Measurements from ENCODE around the gene MR1. TPM values are rescaled to one million over a fixed set of nuclear protein-coding genes. Genes with fewer than 3 reads are reported as not detected.

Gene MR1
- total and polyA plus RNA-seq, 2 of the 13 experiments (the other 11 are each of a cell fraction or from before 2014, with no cell fraction given), result 7.7 to 10.4 TPM

GRCh38 chr1:181089676-181090544 lies 56.1 kb downstream of the MR1 start (continued):
- TF ChIP-seq ZNF275 (CRISPR knock-in tag; IDR thresholded peaks at IDR 0.05; ENCODE audit: borderline replicate concordance) (no peak), ZNF891 (CRISPR knock-in tag; IDR thresholded peaks at IDR 0.05) (no peak), KDM4B (CRISPR knock-in tag; IDR thresholded peaks at IDR 0.05) (peak; percentile 89), KMT2A (CRISPR knock-in tag; IDR thresholded peaks at IDR 0.05) (peak; percentile 75), NR2F1 (CRISPR knock-in tag; IDR thresholded peaks at IDR 0.05) (no peak), MIER2 (CRISPR knock-in tag; IDR thresholded peaks at IDR 0.05) (no peak), RFX1 (IDR thresholded peaks at IDR 0.05) (no peak), KAT2B (IDR thresholded peaks at IDR 0.05; ENCODE audit: borderline replicate concordance, low read depth, low read length) (no peak), NFRKB (IDR thresholded peaks at IDR 0.05) (no peak), ZNF543 (CRISPR knock-in tag; IDR thresholded peaks at IDR 0.05) (no peak), SRY (CRISPR knock-in tag; IDR thresholded peaks at IDR 0.05) (no peak), ZBTB26 (CRISPR knock-in tag; IDR thresholded peaks at IDR 0.05; ENCODE audit: borderline replicate concordance) (peak; percentile 37; the same call in 1 of the 2 replicates), ZNF629 (CRISPR knock-in tag; conservative IDR thresholded peaks at IDR 0.05) (no peak), ZNF550 (CRISPR knock-in tag; IDR thresholded peaks at IDR 0.05; ENCODE audit: borderline replicate concordance) (no peak), YY1 (IDR thresholded peaks at IDR 0.05; ENCODE audit: insufficient read depth, insufficient replicate concordance, low read depth, low read length) (peak; percentile 35), ZFX (CRISPR knock-in tag; IDR thresholded peaks at IDR 0.05; ENCODE audit: low read depth) (peak; percentile 73), PHF5A (CRISPR knock-in tag; IDR thresholded peaks at IDR 0.05; ENCODE audit: low read depth, unreplicated experiment) (no peak), ZNF670 (CRISPR knock-in tag; IDR thresholded peaks at IDR 0.05; ENCODE audit: borderline replicate concordance) (no peak), ZNF784 (CRISPR knock-in tag; IDR thresholded peaks at IDR 0.05; ENCODE audit: borderline replicate concordance) (no peak), PHF20 (CRISPR knock-in tag; IDR thresholded peaks at IDR 0.05) (no peak), ZNF674 (CRISPR knock-in tag; IDR thresholded peaks at IDR 0.05; ENCODE audit: low read depth) (no peak)
- TF ChIP-seq, protein P1, sequence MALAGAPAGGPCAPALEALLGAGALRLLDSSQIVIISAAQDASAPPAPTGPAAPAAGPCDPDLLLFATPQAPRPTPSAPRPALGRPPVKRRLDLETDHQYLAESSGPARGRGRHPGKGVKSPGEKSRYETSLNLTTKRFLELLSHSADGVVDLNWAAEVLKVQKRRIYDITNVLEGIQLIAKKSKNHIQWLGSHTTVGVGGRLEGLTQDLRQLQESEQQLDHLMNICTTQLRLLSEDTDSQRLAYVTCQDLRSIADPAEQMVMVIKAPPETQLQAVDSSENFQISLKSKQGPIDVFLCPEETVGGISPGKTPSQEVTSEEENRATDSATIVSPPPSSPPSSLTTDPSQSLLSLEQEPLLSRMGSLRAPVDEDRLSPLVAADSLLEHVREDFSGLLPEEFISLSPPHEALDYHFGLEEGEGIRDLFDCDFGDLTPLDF (CRISPR knock-in tag; IDR thresholded peaks at IDR 0.05), result no peak
- TF ChIP-seq, protein P2, sequence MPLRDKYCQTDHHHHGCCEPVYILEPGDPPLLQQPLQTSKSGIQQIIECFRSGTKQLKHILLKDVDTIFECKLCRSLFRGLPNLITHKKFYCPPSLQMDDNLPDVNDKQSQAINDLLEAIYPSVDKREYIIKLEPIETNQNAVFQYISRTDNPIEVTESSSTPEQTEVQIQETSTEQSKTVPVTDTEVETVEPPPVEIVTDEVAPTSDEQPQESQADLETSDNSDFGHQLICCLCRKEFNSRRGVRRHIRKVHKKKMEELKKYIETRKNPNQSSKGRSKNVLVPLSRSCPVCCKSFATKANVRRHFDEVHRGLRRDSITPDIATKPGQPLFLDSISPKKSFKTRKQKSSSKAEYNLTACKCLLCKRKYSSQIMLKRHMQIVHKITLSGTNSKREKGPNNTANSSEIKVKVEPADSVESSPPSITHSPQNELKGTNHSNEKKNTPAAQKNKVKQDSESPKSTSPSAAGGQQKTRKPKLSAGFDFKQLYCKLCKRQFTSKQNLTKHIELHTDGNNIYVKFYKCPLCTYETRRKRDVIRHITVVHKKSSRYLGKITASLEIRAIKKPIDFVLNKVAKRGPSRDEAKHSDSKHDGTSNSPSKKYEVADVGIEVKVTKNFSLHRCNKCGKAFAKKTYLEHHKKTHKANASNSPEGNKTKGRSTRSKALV (CRISPR knock-in tag; IDR thresholded peaks at IDR 0.05), result peak; percentile 27; the same call in 1 of the 2 replicates
